Astrocyte (in vitro differentiated cells and primary cell): Measurements from ENCODE around the gene GPR39. TPM values are rescaled to one million over a fixed set of nuclear protein-coding genes. Genes with fewer than 3 reads are reported as not detected.

Experiments used
- DNase-seq: peaks from one replicate; pipeline ENCODE4 v3.0.0-alpha.2; 2010; ENCODE audit warnings: low read depth
- FAIRE-seq: peaks from 2 replicates; lab custom pipeline; 2011; peaks lifted over from hg19 to GRCh38; lab: Jason Lieb, UNC
- H2AFZ ChIP-seq: 2 replicates; pipeline ENCODE4 v1.6.0; 2012; ENCODE audit warnings: low read depth, low read length, inconsistent platforms
- H3K27ac ChIP-seq: 2 replicates; pipeline ENCODE4 v1.5.1; 2011; ENCODE audit warnings: low read depth, low read length, inconsistent platforms
- H3K27me3 ChIP-seq: 2 replicates; pipeline ENCODE4 v1.6.0; 2011; ENCODE audit warnings: low read length, inconsistent platforms; ENCODE audit not compliant: insufficient read depth
- H3K36me3 ChIP-seq: 2 replicates; pipeline ENCODE4 v1.5.1; 2011; ENCODE audit warnings: low read length, inconsistent platforms; ENCODE audit not compliant: insufficient read depth
- H3K4me1 ChIP-seq: 2 replicates; pipeline ENCODE4 v1.5.1; 2011; ENCODE audit warnings: low read length, inconsistent platforms; ENCODE audit not compliant: insufficient read depth
- H3K4me2 ChIP-seq: 2 replicates; pipeline ENCODE4 v1.6.0; 2012; ENCODE audit warnings: low read length, inconsistent platforms
- H3K4me3 ChIP-seq: 2 replicates; pipeline ENCODE4 v1.5.1; 2011; ENCODE audit warnings: low read depth, mild to moderate bottlenecking, low read length, inconsistent platforms; ENCODE audit not compliant: insufficient read depth
- H3K79me2 ChIP-seq: 2 replicates; pipeline ENCODE4 v1.6.0; 2012; ENCODE audit warnings: mild to moderate bottlenecking, low read length, inconsistent platforms; ENCODE audit not compliant: insufficient read depth
- H3K9ac ChIP-seq: 2 replicates; pipeline ENCODE4 v1.6.0; 2012; ENCODE audit warnings: mild to moderate bottlenecking, low read length, inconsistent platforms
- H3K9me3 ChIP-seq: 2 replicates; pipeline ENCODE4 v1.5.1; 2012; ENCODE audit warnings: low read depth, mild to moderate bottlenecking, low read length, inconsistent platforms; ENCODE audit not compliant: insufficient read depth
- H4K20me1 ChIP-seq: 2 replicates; pipeline ENCODE4 v1.6.0; 2012; ENCODE audit warnings: low read length, inconsistent platforms; ENCODE audit not compliant: insufficient read depth
- H3K27ac Mint-ChIP-seq: one replicate; pipeline ENCODE4 v1.8.0; 2021; ENCODE audit warnings: mild to moderate bottlenecking, mixed read lengths; ENCODE audit not compliant: unreplicated experiment
- H3K27me3 Mint-ChIP-seq: one replicate; pipeline ENCODE4 v1.8.0; 2021; ENCODE audit warnings: low read depth, mixed read lengths; ENCODE audit not compliant: unreplicated experiment
- H3K36me3 Mint-ChIP-seq: one replicate; pipeline ENCODE4 v1.8.0; 2021; ENCODE audit warnings: low read depth, mixed read lengths; ENCODE audit not compliant: unreplicated experiment
- H3K4me1 Mint-ChIP-seq: one replicate; pipeline ENCODE4 v1.8.0; 2021; ENCODE audit warnings: low read depth, mixed read lengths; ENCODE audit not compliant: unreplicated experiment
- H3K4me3 Mint-ChIP-seq: one replicate; pipeline ENCODE4 v1.8.0; 2021; ENCODE audit warnings: mild to moderate bottlenecking, moderate library complexity, mixed read lengths; ENCODE audit not compliant: unreplicated experiment
- H3K9me3 Mint-ChIP-seq: one replicate; pipeline ENCODE4 v1.8.0; 2021; ENCODE audit warnings: mild to moderate bottlenecking, mixed read lengths; ENCODE audit not compliant: unreplicated experiment
- EZH2 ChIP-seq: IDR thresholded peaks from 2 replicates; pipeline ENCODE4 v1.6.1; 2012; ENCODE audit warnings: mild to moderate bottlenecking, low read length, inconsistent platforms; ENCODE audit not compliant: insufficient read depth
- total RNA-seq: library from RNA; stranded (reverse); gene quantifications from 2 replicates; pipeline ENCODE4 v1.2.1, GENCODE V29; 2021
- TF ChIP-seq, protein P1 (sequence below): IDR thresholded peaks from 2 replicates; pipeline ENCODE4 v1.5.1; 2011; ENCODE audit warnings: low read depth, mild to moderate bottlenecking, inconsistent platforms, low read length, moderate library complexity; ENCODE audit not compliant: insufficient read depth

GPR39 gene
- total RNA-seq, 1 donor from 2014 or later: 4.4 TPM

DNA sequence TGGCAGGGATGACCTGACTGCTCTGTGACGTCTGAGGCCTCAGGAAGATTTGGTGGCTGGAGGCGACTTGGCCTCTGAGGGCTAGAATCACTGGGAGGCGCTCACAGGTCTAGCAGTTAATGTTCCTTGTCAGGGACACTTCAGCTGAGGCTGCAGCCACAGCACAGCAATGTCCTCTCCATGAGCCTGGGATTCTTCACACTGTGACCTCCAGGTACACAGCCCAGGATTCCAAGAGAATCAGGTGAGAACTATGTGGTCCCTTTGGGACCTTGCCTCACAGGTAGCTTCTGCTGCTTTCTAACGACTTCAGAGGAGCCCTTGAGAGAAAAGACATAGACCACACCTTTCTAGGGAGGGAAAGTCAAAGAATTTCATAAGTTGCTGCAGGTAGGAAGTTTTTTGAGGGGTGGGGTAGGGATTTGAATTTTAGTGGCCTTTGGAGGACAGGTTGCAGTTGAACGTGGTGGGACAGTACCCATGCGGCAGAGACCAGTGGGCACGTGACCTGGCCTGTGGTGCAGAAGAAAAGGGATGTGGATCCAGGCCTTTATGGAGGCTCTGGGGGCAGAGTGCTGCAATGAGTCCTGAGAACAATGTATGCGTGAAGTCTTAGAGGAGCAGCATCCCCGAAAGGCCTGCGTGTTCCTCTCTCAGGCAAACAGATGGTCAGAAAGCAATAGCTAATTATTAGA is 167.2 kb downstream of the GPR39 start:
- Histone ChIP-seq H3K9ac (no peak overlapping the region), H3K79me2 (no peaks in the 10 kb centered on the region), H3K27me3 (no peaks in the 10 kb centered on the region), H2AFZ (no peak overlapping the region), H4K20me1 (no peaks in the 10 kb centered on the region), H3K4me2 (no peak overlapping the region), H3K4me3 (no peak overlapping the region), H3K36me3 (no peaks in the 10 kb centered on the region), H3K9me3 (no peaks in the 10 kb centered on the region), H3K27ac (no peak overlapping the region), H3K4me1 (peaks cover 5% of the 10 kb centered on the region)
- TF ChIP-seq EZH2: no peak
- TF ChIP-seq, protein P1, sequence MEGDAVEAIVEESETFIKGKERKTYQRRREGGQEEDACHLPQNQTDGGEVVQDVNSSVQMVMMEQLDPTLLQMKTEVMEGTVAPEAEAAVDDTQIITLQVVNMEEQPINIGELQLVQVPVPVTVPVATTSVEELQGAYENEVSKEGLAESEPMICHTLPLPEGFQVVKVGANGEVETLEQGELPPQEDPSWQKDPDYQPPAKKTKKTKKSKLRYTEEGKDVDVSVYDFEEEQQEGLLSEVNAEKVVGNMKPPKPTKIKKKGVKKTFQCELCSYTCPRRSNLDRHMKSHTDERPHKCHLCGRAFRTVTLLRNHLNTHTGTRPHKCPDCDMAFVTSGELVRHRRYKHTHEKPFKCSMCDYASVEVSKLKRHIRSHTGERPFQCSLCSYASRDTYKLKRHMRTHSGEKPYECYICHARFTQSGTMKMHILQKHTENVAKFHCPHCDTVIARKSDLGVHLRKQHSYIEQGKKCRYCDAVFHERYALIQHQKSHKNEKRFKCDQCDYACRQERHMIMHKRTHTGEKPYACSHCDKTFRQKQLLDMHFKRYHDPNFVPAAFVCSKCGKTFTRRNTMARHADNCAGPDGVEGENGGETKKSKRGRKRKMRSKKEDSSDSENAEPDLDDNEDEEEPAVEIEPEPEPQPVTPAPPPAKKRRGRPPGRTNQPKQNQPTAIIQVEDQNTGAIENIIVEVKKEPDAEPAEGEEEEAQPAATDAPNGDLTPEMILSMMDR: no peak
- DNase-seq: no peak
- no peak overlapping the region for H3K4me3 Mint-ChIP-seq
- no peaks in the 10 kb centered on the region for H3K9me3 Mint-ChIP-seq
- FAIRE-seq: no peak
- peaks cover 8% of the 10 kb centered on the region for H3K4me1 Mint-ChIP-seq
- no peaks in the 10 kb centered on the region for H3K36me3 Mint-ChIP-seq
- H3K27ac Mint-ChIP-seq: no peak overlapping the region
- H3K27me3 Mint-ChIP-seq: peaks cover 2% of the 10 kb centered on the region

GRCh38 chr2:132584976-132585817 is 168.6 kb downstream of the GPR39 start:
- no peak overlapping the region for H3K4me3 Mint-ChIP-seq
- DNase-seq: no peak

More at GRCh38 chr2:132584976-132585817, 168.6 kb downstream of the GPR39 start:
- Histone ChIP-seq H3K27me3 (no peaks in the 10 kb centered on the region), H3K9me3 (no peaks in the 10 kb centered on the region), H3K27ac (no peak overlapping the region), H2AFZ (no peak overlapping the region), H3K4me2 (no peak overlapping the region), H3K9ac (no peak overlapping the region), H3K79me2 (no peaks in the 10 kb centered on the region), H3K4me3 (no peak overlapping the region), H4K20me1 (no peaks in the 10 kb centered on the region), H3K4me1 (peaks cover 5% of the 10 kb centered on the region), H3K36me3 (no peaks in the 10 kb centered on the region)
- Mint-ChIP-seq H3K27ac (no peak overlapping the region), H3K27me3 (peaks cover 2% of the 10 kb centered on the region), H3K36me3 (no peaks in the 10 kb centered on the region), H3K9me3 (no peaks in the 10 kb centered on the region), H3K4me1 (peaks cover 6% of the 10 kb centered on the region)
- no peak for FAIRE-seq
- no peak for TF ChIP-seq EZH2
- TF ChIP-seq, protein P1: no peak
